Astrocyte of the spinal cord (primary cell): ENCODE results near the gene DHRS13.

Experiments used
- DNase-seq: peaks from one replicate; pipeline ENCODE4 v3.0.0; 2011; ENCODE audit warnings: low read depth, low spot score
- H3K4me3 ChIP-seq: 2 replicates; pipeline ENCODE4 v1.5.1; 2011; ENCODE audit warnings: low read depth, mild to moderate bottlenecking, low read length, moderate library complexity
- CTCF ChIP-seq: IDR thresholded peaks from 2 replicates; pipeline ENCODE4 v1.5.1; 2012; ENCODE audit warnings: low read depth, mild to moderate bottlenecking, low read length, inconsistent platforms
- in situ Hi-C: cut with HindIII; loops from 2 replicates; pipeline ENCODE4 v1.10.0; 2017; ENCODE audit warnings: low sequenced_read_pairs

The DHRS13 gene

GRCh38 chr17:28944343-28944742 is 41.5 kb upstream of the DHRS13 start:
- no peak overlapping the region for H3K4me3 ChIP-seq
- DNase-seq = no peak
- no peak for TF ChIP-seq CTCF
- in situ Hi-C loops = no loop called here

- TF ChIP-seq CTCF = no peak
- no peak for DNase-seq
- in situ Hi-C loops = no loop called here
- H3K4me3 ChIP-seq = no peak overlapping the region
Measured at GRCh38 chr17:28942925-28943324, 40.0 kb upstream of the DHRS13 start.

- in situ Hi-C loops = no loop called here
- DNase-seq = no peak
- no peak for TF ChIP-seq CTCF
- no peak overlapping the region for H3K4me3 ChIP-seq
Measured at GRCh38 chr17:28941251-28941650, 38.4 kb upstream of the DHRS13 start.

- in situ Hi-C loops = no loop called here
- TF ChIP-seq CTCF = no peak
- DNase-seq = no peak
- H3K4me3 ChIP-seq = no peak overlapping the region
Measured at GRCh38 chr17:28940675-28941074, 37.8 kb upstream of the DHRS13 start.

GRCh38 chr17:28940142-28940541 is 37.3 kb upstream of the DHRS13 start:
- no peak for DNase-seq
- H3K4me3 ChIP-seq = no peak overlapping the region
- in situ Hi-C loops = no loop called here

GRCh38 chr17:28938552-28938951 is 35.7 kb upstream of the DHRS13 start:
- H3K4me3 ChIP-seq = no peak overlapping the region
- in situ Hi-C loops = no loop called here
- TF ChIP-seq CTCF = no peak
- DNase-seq = no peak

More at GRCh38 chr17:28940142-28940541, 37.3 kb upstream of the DHRS13 start:
- no peak for TF ChIP-seq CTCF

GRCh38 chr17:28937044-28937729 is 34.3 kb upstream of the DHRS13 start:
- DNase-seq = no peak
- no peak for TF ChIP-seq CTCF
- no peak overlapping the region for H3K4me3 ChIP-seq
- in situ Hi-C loops = no loop called here
